ENCODE measurements around the gene PTCRA.
"Not testable (repeated sequence)": the region's sequence is repeated elsewhere in the genome, so short reads cannot be mapped to it uniquely, and the experiment has no call there.

The PTCRA gene

GRCh38 chr6:42915732-42916131 is at the start of gene PTCRA:
PTCRA (plus strand) TSS chr6:42916053; CDS start chr6:42916070, 17 bp downstream.
- H3K9me3 Mint-ChIP-seq, result no peaks in the 10 kb centered on the region
- H3K27me3 Mint-ChIP-seq, result peaks cover 8% of the 10 kb centered on the region
- H3K27ac Mint-ChIP-seq, result no peak within 1 kb of the TSS
- H3K36me3 Mint-ChIP-seq (ENCODE audit: low read depth), result no peaks in the 10 kb centered on the region
- no peak within 1 kb of the TSS for H3K4me3 Mint-ChIP-seq
- H3K4me1 Mint-ChIP-seq (ENCODE audit: low read depth), result peaks cover 5% of the 10 kb centered on the region

GRCh38 chr6:42870145-42870936 is 45.5 kb upstream of the PTCRA start:
- Mint-ChIP-seq H3K27ac (no peak overlapping the region), H3K4me1 (ENCODE audit: low read depth) (no peaks in the 10 kb centered on the region), H3K9me3 (no peaks in the 10 kb centered on the region), H3K36me3 (ENCODE audit: low read depth) (peaks cover 7% of the 10 kb centered on the region), H3K27me3 (no peaks in the 10 kb centered on the region), H3K4me3 (no peak overlapping the region)

- Mint-ChIP-seq H3K27me3 (no peaks in the 10 kb centered on the region), H3K4me3 (no peak overlapping the region), H3K36me3 (ENCODE audit: low read depth) (peaks cover 4% of the 10 kb centered on the region), H3K9me3 (no peaks in the 10 kb centered on the region), H3K27ac (no peak overlapping the region), H3K4me1 (ENCODE audit: low read depth) (no peaks in the 10 kb centered on the region)
These were observed 44.1 kb upstream of the PTCRA start for GRCh38 chr6:42871711-42872110.

GRCh38 chr6:42873313-42873712 is 42.5 kb upstream of the PTCRA start:
- Mint-ChIP-seq H3K4me3 (no peak overlapping the region), H3K27ac (no peak overlapping the region), H3K36me3 (ENCODE audit: low read depth) (no peaks in the 10 kb centered on the region), H3K4me1 (ENCODE audit: low read depth) (no peaks in the 10 kb centered on the region), H3K9me3 (no peaks in the 10 kb centered on the region), H3K27me3 (no peaks in the 10 kb centered on the region)

- peaks cover 19% of the 10 kb centered on the region for H3K36me3 Mint-ChIP-seq (ENCODE audit: low read depth)
- peaks cover 12% of the 10 kb centered on the region for H3K4me1 Mint-ChIP-seq (ENCODE audit: low read depth)
- no peaks in the 10 kb centered on the region for H3K27me3 Mint-ChIP-seq
- no peaks in the 10 kb centered on the region for H3K9me3 Mint-ChIP-seq
- peak overlapping the region; percentile 40 for H3K27ac Mint-ChIP-seq
- peak overlapping the region; percentile 35 for H3K4me3 Mint-ChIP-seq
These were observed 38.2 kb upstream of the PTCRA start for GRCh38 chr6:42877695-42878094.

GRCh38 chr6:42879372-42880239 is 36.2 kb upstream of the PTCRA start, which contains the start of gene RPL7L1:
RPL7L1 (plus strand) TSS chr6:42879616; CDS start chr6:42879911, 295 bp downstream.
- Mint-ChIP-seq H3K36me3 (ENCODE audit: low read depth) (peaks cover 37% of the 10 kb centered on the region), H3K27me3 (no peaks in the 10 kb centered on the region), H3K4me1 (ENCODE audit: low read depth) (peaks cover 30% of the 10 kb centered on the region), H3K4me3 (peak within 1 kb of the TSS; percentile 89), H3K27ac (peak within 1 kb of the TSS; percentile 98), H3K9me3 (no peaks in the 10 kb centered on the region)

GRCh38 chr6:42880240-42880817 is 35.5 kb upstream of the PTCRA start:
- H3K27ac Mint-ChIP-seq, result peak overlapping the region; percentile 98
- H3K4me3 Mint-ChIP-seq, result peak overlapping the region; percentile 89
- H3K27me3 Mint-ChIP-seq, H3K9me3 Mint-ChIP-seq: not testable (repeated sequence)
- H3K36me3 Mint-ChIP-seq (ENCODE audit: low read depth), result peaks cover 42% of the 10 kb centered on the region
- H3K4me1 Mint-ChIP-seq (ENCODE audit: low read depth), result peaks cover 33% of the 10 kb centered on the region

GRCh38 chr6:42880871-42881270 is 35.0 kb upstream of the PTCRA start:
- Mint-ChIP-seq H3K4me1 (ENCODE audit: low read depth) (peaks cover 36% of the 10 kb centered on the region), H3K27ac (peak overlapping the region; percentile 98), H3K36me3 (ENCODE audit: low read depth) (peaks cover 47% of the 10 kb centered on the region), H3K4me3 (peak overlapping the region; percentile 89)
- not testable (repeated sequence) for H3K9me3 Mint-ChIP-seq, H3K27me3 Mint-ChIP-seq

GRCh38 chr6:42885702-42886101 is 30.2 kb upstream of the PTCRA start:
- H3K27me3 Mint-ChIP-seq, result no peaks in the 10 kb centered on the region
- peaks cover 54% of the 10 kb centered on the region for H3K4me1 Mint-ChIP-seq (ENCODE audit: low read depth)
- H3K27ac Mint-ChIP-seq, result no peak overlapping the region
- H3K9me3 Mint-ChIP-seq, result no peaks in the 10 kb centered on the region
- peaks cover 69% of the 10 kb centered on the region for H3K36me3 Mint-ChIP-seq (ENCODE audit: low read depth)
- no peak overlapping the region for H3K4me3 Mint-ChIP-seq

GRCh38 chr6:42888201-42888600 is 27.7 kb upstream of the PTCRA start:
- H3K27me3 Mint-ChIP-seq, H3K27ac Mint-ChIP-seq, H3K9me3 Mint-ChIP-seq: not testable (repeated sequence)
- peaks cover 57% of the 10 kb centered on the region for H3K36me3 Mint-ChIP-seq (ENCODE audit: low read depth)
- peak overlapping the region; percentile 23 for H3K4me3 Mint-ChIP-seq
- H3K4me1 Mint-ChIP-seq (ENCODE audit: low read depth), result peaks cover 56% of the 10 kb centered on the region

- Mint-ChIP-seq H3K27me3 (no peaks in the 10 kb centered on the region), H3K4me1 (ENCODE audit: low read depth) (peaks cover 51% of the 10 kb centered on the region), H3K27ac (peak overlapping the region; percentile 85), H3K4me3 (peak overlapping the region; percentile 85), H3K9me3 (no peaks in the 10 kb centered on the region), H3K36me3 (ENCODE audit: low read depth) (peaks cover 41% of the 10 kb centered on the region)
These were observed 26.0 kb upstream of the PTCRA start for GRCh38 chr6:42889815-42890214.

- no peaks in the 10 kb centered on the region for H3K9me3 Mint-ChIP-seq
- H3K4me3 Mint-ChIP-seq, result peak overlapping the region; percentile 85
- H3K36me3 Mint-ChIP-seq (ENCODE audit: low read depth), result peaks cover 36% of the 10 kb centered on the region
- peaks cover 50% of the 10 kb centered on the region for H3K4me1 Mint-ChIP-seq (ENCODE audit: low read depth)
- H3K27me3 Mint-ChIP-seq, result no peaks in the 10 kb centered on the region
- peak overlapping the region; percentile 85 for H3K27ac Mint-ChIP-seq
These were observed 25.3 kb upstream of the PTCRA start for GRCh38 chr6:42890311-42891198.

- no peaks in the 10 kb centered on the region for H3K27me3 Mint-ChIP-seq
- H3K4me3 Mint-ChIP-seq, result peak overlapping the region; percentile 85
- H3K9me3 Mint-ChIP-seq, result no peaks in the 10 kb centered on the region
These were observed 24.6 kb upstream of the PTCRA start for GRCh38 chr6:42891199-42891722.

More at GRCh38 chr6:42891199-42891722, 24.6 kb upstream of the PTCRA start:
- Mint-ChIP-seq H3K27ac (peak overlapping the region; percentile 85), H3K36me3 (ENCODE audit: low read depth) (peaks cover 29% of the 10 kb centered on the region), H3K4me1 (ENCODE audit: low read depth) (peaks cover 48% of the 10 kb centered on the region)

All from stimulated activated naive CD8-positive, alpha-beta T cell treated with anti-CD3 and anti-CD28 coated beads, Interleukin-15, Interleukin-2, amounts not matched to agents 100 ng/mL and 50 ng/mL, for 24 hours (primary cell).